HepG2 (cell line): ENCODE measurements around the gene SMYD4. TPM values are rescaled to one million over a fixed set of nuclear protein-coding genes. Genes with fewer than 3 reads are reported as not detected.

ENCODE experiments used
- ASH2L ChIP-seq: fragments of 300-600, 200-600 bp; sonication (generic); IDR thresholded peaks from 2 replicates; pipeline ENCODE4 v1.7.0; 2017; ENCODE audit warnings: low read depth, mild to moderate bottlenecking, moderate library complexity, mixed read lengths, low read length; ENCODE audit not compliant: insufficient read length
- CENPT ChIP-seq: sonication (generic); formaldehyde crosslinking; IDR thresholded peaks from 2 replicates; pipeline ENCODE4 v1.8.0; 2022; ENCODE audit warnings: low read depth, mild to moderate bottlenecking, moderate library complexity, missing genetic modification reagents
- DBP ChIP-seq: sonication (generic); formaldehyde crosslinking; IDR thresholded peaks from 2 replicates; pipeline ENCODE4 v1.4.0; 2020; ENCODE audit warnings: missing genetic modification reagents; ENCODE audit errors: not compliant biosample characterization
- DNMT1 ChIP-seq: sonication (generic); formaldehyde crosslinking; IDR thresholded peaks from 2 replicates; pipeline ENCODE4 v1.5.1; 2020; ENCODE audit warnings: mild to moderate bottlenecking, missing genetic modification reagents
- KDM5B ChIP-seq: sonication (generic); formaldehyde crosslinking; IDR thresholded peaks from 2 replicates; pipeline ENCODE4 v1.4.0; 2020; ENCODE audit warnings: missing genetic modification reagents, mild to moderate bottlenecking, borderline replicate concordance
- MEIS2 ChIP-seq: sonication (generic); formaldehyde crosslinking; IDR thresholded peaks from 2 replicates; pipeline ENCODE4 v1.9.0; 2021; ENCODE audit warnings: mild to moderate bottlenecking, missing genetic modification reagents
- MYC ChIP-seq: sonication (generic); formaldehyde crosslinking; IDR thresholded peaks from 2 replicates; pipeline ENCODE4 v1.9.0; 2021; ENCODE audit warnings: missing genetic modification reagents, borderline replicate concordance
- NCOA2 ChIP-seq: sonication (generic); formaldehyde crosslinking; IDR thresholded peaks from 2 replicates; pipeline ENCODE4 v1.8.0; 2022; ENCODE audit warnings: inconsistent platforms
- NFYC ChIP-seq: IDR thresholded peaks from 2 replicates; pipeline ENCODE4 v1.6.1; 2016; ENCODE audit warnings: missing genetic modification reagents, missing compliant biosample characterization
- PBX3 ChIP-seq: sonication (generic); formaldehyde crosslinking; IDR thresholded peaks from 2 replicates; pipeline ENCODE4 v1.8.1; 2023; ENCODE audit warnings: missing genetic modification reagents, inconsistent platforms, borderline replicate concordance
- PHB2 ChIP-seq: fragments of 450-650 bp; IDR thresholded peaks from 2 replicates; pipeline ENCODE4 v1.6.1; 2018; ENCODE audit not compliant: partially characterized antibody
- POLR2A ChIP-seq, 2 experiments: IDR thresholded peaks; 2 replicates each; pipeline ENCODE4 v1.6.1; 2011; ENCODE audit warnings: low read depth in 2 of 2, low read length in 2 of 2, mild to moderate bottlenecking in 1 of 2, moderate library complexity in 1 of 2; ENCODE audit not compliant: insufficient read depth in 1 of 2
- RBM39 ChIP-seq: fragments of 200-400 bp; formaldehyde crosslinking; IDR thresholded peaks from one replicate; pipeline ENCODE4 v1.6.1; 2018; ENCODE audit warnings: antibody characterized with exemption, mild to moderate bottlenecking, low read depth, low read length; ENCODE audit not compliant: poor library complexity, severe bottlenecking
- RFXANK ChIP-seq: IDR thresholded peaks from 2 replicates; pipeline ENCODE4 v1.6.1; 2016
- RFXAP ChIP-seq: sonication (generic); formaldehyde crosslinking; IDR thresholded peaks from 2 replicates; pipeline ENCODE4 v1.4.0; 2020; ENCODE audit warnings: missing genetic modification reagents, borderline replicate concordance
- TP53 ChIP-seq: sonication (generic); formaldehyde crosslinking; conservative IDR thresholded peaks from 2 replicates; pipeline ENCODE4 v1.4.0; 2020; ENCODE audit warnings: missing genetic modification reagents
- ZFY ChIP-seq: sonication (generic); formaldehyde crosslinking; IDR thresholded peaks from 2 replicates; pipeline ENCODE4 v1.4.0; 2020; ENCODE audit warnings: missing genetic modification reagents
- ZIK1 ChIP-seq: sonication (generic); formaldehyde crosslinking; IDR thresholded peaks from 2 replicates; pipeline ENCODE4 v1.5.0; 2020; ENCODE audit warnings: mild to moderate bottlenecking, low read depth, missing genetic modification reagents, borderline replicate concordance
- ZNF230 ChIP-seq: sonication (generic); formaldehyde crosslinking; IDR thresholded peaks from 2 replicates; pipeline ENCODE4 v1.4.0; 2020; ENCODE audit warnings: mild to moderate bottlenecking, missing genetic modification reagents
- ZNF260 ChIP-seq: sonication (generic); formaldehyde crosslinking; IDR thresholded peaks from 2 replicates; pipeline ENCODE4 v1.4.0; 2020; ENCODE audit warnings: missing genetic modification reagents, low read depth, mild to moderate bottlenecking, borderline replicate concordance
- ZNF558 ChIP-seq: sonication (generic); formaldehyde crosslinking; IDR thresholded peaks from 2 replicates; pipeline ENCODE4 v1.9.0; 2022; ENCODE audit warnings: mild to moderate bottlenecking, missing genetic modification reagents, borderline replicate concordance
- ZNF788 ChIP-seq: sonication (generic); formaldehyde crosslinking; IDR thresholded peaks from 2 replicates; pipeline ENCODE4 v1.5.0; 2020; ENCODE audit warnings: mild to moderate bottlenecking, missing genetic modification reagents, borderline replicate concordance
- polyA plus RNA-seq, 8 experiments: library from polyadenylated mRNA; depleted of rRNA in 3 of 8; stranded (reverse) in 7 of 8; unstranded in 1 of 8; fragments of >200 nt; fragmentation: Illumina TruSeq in 4 of 8; extraction: Trizol in 4 of 8; gene quantifications; 2 replicates each; pipeline versions ENCODE4 v1.2.1 to v1.2.3, GENCODE V29; 2011 to 2016; ENCODE audit warnings: low read depth in 4 of 8, missing spikeins in 1 of 8, mixed read lengths in 1 of 8; ENCODE audit not compliant: insufficient read depth in 1 of 8
- total RNA-seq, 5 experiments: library from RNA; depleted of rRNA; stranded (reverse); fragments of >200 nt; fragmentation: Illumina TruSeq; extraction: Trizol; gene quantifications; 2 replicates each; pipeline ENCODE4 v1.2.3, GENCODE V29; 2016; ENCODE audit warnings: low read depth in 1 of 5
- TF ChIP-seq, protein P1 (sequence below): sonication (generic); formaldehyde crosslinking; IDR thresholded peaks from 2 replicates; pipeline ENCODE4 v1.8.1; 2022; ENCODE audit warnings: low read depth, mild to moderate bottlenecking, missing genetic modification reagents
- TF ChIP-seq, protein P2 (sequence below): sonication (generic); formaldehyde crosslinking; conservative IDR thresholded peaks from 2 replicates; pipeline ENCODE4 v1.8.0; 2022; ENCODE audit warnings: missing genetic modification reagents

The SMYD4 gene
- total and polyA plus RNA-seq, 2 of the 13 experiments (the other 11 are each of a cell fraction or from before 2014, with no cell fraction given): 7.4 to 11.3 TPM

DNA sequence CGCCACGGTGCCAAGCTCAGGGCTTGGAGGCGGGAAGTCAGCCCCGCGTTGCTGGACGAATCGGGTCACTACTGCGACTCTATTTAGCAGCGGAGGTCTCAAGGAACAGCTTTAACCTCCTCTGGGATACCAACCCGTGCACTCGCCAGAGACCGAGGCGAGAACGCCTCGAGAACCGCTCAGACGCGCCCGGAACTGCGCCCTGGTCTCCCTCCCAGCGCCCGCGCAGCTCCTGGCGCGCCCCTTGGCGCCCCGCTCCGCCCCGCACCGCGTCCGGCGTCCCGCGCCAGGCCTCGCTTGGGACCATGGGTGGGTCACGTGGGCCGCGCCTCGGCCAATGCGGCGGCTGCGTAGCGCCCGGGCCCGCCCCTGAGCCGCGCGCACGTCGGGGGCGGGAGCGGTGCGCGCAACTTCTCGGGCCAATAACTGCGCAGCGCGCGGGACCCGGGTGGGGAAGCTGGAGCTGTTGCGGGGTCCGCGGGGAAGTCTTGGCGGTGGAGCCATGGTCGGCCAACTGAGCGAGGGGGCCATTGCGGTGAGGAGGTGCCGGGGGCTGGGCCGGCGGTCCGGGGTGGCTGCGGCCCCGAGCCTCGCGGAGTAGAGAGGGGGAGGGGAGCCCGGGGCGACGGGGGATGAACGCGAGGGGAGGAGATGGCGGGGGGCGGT, at the start of gene SMYD4, which contains the start of gene RPA1 (continued):
- TF ChIP-seq PBX3 (CRISPR knock-in tag) (no peak), DNMT1 (CRISPR knock-in tag) (peak; percentile 38; the same call in 1 of the 2 replicates), RBM39 (no peak), RFXAP (peak; percentile 26; the same call in 1 of the 2 replicates), PHB2 (no peak), ZNF558 (peak; percentile 78; the same call in 1 of the 2 replicates), CENPT (CRISPR knock-in tag) (peak; percentile 83), MEIS2 (CRISPR knock-in tag) (peak; percentile 37; the same call in 1 of the 2 replicates), ZNF260 (CRISPR knock-in tag) (no peak), ZFY (CRISPR knock-in tag) (peak; percentile 82), RFXANK (CRISPR knock-in tag) (no peak), MYC (CRISPR knock-in tag) (peak; percentile 15; the same call in 1 of the 2 replicates), NCOA2 (CRISPR knock-in tag) (no peak), ZNF788 (CRISPR knock-in tag) (0 out of 2 replicates have a peak, but pooled peaks have one; percentile 21), DBP (CRISPR knock-in tag) (no peak), TP53 (CRISPR knock-in tag) (no peak), NFYC (peak; percentile 80), ASH2L (peak; percentile 91), ZIK1 (CRISPR knock-in tag) (no peak), KDM5B (CRISPR knock-in tag) (peak; percentile 78; the same call in 1 of the 2 replicates), ZNF230 (CRISPR knock-in tag) (no peak), POLR2A (IDR thresholded peaks at IDR 0.05; ENCODE audit: insufficient read depth in 1 of 2, low read depth in 2 of 2, low read length in 2 of 2) (peak; percentile 74 to 93)
- TF ChIP-seq, protein P1, sequence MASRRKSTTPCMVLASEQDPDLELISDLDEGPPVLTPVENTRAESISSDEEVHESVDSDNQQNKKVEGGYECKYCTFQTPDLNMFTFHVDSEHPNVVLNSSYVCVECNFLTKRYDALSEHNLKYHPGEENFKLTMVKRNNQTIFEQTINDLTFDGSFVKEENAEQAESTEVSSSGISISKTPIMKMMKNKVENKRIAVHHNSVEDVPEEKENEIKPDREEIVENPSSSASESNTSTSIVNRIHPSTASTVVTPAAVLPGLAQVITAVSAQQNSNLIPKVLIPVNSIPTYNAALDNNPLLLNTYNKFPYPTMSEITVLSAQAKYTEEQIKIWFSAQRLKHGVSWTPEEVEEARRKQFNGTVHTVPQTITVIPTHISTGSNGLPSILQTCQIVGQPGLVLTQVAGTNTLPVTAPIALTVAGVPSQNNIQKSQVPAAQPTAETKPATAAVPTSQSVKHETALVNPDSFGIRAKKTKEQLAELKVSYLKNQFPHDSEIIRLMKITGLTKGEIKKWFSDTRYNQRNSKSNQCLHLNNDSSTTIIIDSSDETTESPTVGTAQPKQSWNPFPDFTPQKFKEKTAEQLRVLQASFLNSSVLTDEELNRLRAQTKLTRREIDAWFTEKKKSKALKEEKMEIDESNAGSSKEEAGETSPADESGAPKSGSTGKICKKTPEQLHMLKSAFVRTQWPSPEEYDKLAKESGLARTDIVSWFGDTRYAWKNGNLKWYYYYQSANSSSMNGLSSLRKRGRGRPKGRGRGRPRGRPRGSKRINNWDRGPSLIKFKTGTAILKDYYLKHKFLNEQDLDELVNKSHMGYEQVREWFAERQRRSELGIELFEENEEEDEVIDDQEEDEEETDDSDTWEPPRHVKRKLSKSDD (CRISPR knock-in tag): peak; percentile 51; the same call in 1 of the 2 replicates
- TF ChIP-seq, protein P2, sequence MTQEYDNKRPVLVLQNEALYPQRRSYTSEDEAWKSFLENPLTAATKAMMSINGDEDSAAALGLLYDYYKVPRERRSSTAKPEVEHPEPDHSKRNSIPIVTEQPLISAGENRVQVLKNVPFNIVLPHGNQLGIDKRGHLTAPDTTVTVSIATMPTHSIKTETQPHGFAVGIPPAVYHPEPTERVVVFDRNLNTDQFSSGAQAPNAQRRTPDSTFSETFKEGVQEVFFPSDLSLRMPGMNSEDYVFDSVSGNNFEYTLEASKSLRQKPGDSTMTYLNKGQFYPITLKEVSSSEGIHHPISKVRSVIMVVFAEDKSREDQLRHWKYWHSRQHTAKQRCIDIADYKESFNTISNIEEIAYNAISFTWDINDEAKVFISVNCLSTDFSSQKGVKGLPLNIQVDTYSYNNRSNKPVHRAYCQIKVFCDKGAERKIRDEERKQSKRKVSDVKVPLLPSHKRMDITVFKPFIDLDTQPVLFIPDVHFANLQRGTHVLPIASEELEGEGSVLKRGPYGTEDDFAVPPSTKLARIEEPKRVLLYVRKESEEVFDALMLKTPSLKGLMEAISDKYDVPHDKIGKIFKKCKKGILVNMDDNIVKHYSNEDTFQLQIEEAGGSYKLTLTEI: no peak
